IPS-18c (cell line): Measurements from ENCODE around the gene SLC39A3.

ENCODE experiments used
- H3K4me3 ChIP-seq: 2 replicates; pipeline ENCODE4 v1.7.0; 2013; ENCODE audit warnings: low read depth, mild to moderate bottlenecking, low read length, moderate library complexity; ENCODE audit not compliant: insufficient read depth
- H3K9me3 ChIP-seq: one replicate; pipeline ENCODE4 v1.6.1; 2013; ENCODE audit warnings: mild to moderate bottlenecking, low read length, moderate library complexity; ENCODE audit not compliant: control insufficient read depth, insufficient read depth

The SLC39A3 gene

DNA sequence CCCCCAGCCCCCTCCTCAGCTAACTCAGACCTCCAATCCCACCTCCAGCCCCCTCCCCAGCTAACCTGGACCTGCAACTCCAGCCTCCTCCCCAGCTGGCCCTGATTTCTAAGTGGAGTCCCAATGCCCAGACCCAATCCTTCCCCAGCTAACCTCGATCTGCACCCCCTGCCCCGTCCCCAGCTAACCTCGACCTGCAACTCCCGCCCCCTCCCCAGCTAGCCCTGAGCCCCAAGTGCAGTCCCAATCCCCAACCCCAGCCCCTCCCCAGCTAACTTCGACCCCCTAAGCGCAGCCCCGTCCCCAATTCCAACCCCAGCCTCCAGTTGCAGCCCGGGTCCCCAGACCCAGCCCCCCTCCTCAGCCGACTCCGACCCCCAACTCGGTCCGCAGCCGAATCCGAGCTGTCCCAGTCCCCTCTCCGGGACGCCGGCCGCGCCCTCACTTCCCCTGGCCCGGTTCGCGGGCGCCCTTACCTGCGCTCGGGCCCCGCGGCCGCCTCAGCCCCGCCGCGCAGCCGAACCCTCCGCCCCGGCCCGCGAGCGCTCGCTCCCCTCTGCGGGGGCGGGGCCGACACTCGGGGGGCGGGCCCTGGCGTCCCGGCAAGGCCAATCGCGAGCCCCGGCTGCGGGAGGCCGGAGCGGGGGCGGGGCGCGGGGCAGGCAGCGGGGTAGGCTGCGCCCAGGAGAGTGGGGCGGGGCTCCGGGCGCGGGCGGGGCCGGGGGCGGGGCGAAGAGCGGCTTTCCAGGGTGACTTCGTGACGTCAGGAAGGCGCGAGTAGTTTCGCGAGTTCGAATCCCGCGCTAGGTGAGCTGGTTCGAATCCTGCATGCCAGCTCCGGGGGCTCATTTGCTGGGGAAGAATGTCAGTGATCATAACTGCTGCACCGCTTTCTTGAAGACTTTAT is 37.4 kb downstream of the SLC39A3 start, which contains the start of gene GNG7:
Gene GNG7, minus strand, starts transcription at position 525 of the 907 bp plus-strand sequence. CDS start 182,006 bp downstream, outside the sequence.
- H3K9me3 ChIP-seq, result no peaks in the 10 kb centered on the region
- peak within 1 kb of the TSS; percentile 66 for H3K4me3 ChIP-seq

DNA sequence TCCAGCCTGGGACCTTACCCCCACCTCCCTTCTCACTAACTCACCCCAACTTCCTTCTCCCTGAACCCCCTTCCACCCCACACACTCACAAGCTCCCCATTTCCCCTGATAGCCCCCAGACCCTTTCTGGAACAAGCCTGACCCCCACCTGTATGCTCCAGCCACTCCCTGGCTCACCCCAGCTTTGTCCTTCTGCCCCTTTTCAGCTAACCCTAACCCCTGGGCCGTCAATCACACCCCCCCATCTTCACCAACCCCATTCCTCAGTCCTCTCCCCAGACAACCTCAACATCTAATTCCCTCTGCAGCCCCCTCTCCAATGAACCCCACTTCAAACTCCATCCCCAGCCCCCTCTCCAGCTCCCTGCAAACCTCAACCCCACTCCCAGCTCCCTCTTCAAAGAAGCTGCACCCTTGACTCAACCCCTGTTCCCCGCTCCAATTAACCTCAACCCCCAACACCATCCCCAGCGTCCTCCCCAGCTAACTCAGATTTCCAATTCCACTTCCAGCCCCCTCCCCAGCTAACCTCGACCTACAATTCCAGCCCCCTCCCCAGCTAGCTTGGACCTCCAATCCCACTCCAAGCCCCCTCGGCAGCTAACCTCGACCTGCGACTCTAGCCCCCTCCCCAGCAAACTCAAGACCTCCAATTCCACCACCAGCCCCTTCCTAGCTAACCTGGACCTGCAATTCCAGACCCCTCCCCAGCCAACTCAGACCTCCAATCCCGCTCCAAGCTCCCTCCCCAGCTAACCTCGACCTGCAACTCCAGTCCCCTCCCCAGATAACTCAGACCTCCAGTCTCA is 38.3 kb downstream of the SLC39A3 start:
- Histone ChIP-seq H3K4me3 (peak overlapping the region; percentile 66), H3K9me3 (no peaks in the 10 kb centered on the region)

DNA sequence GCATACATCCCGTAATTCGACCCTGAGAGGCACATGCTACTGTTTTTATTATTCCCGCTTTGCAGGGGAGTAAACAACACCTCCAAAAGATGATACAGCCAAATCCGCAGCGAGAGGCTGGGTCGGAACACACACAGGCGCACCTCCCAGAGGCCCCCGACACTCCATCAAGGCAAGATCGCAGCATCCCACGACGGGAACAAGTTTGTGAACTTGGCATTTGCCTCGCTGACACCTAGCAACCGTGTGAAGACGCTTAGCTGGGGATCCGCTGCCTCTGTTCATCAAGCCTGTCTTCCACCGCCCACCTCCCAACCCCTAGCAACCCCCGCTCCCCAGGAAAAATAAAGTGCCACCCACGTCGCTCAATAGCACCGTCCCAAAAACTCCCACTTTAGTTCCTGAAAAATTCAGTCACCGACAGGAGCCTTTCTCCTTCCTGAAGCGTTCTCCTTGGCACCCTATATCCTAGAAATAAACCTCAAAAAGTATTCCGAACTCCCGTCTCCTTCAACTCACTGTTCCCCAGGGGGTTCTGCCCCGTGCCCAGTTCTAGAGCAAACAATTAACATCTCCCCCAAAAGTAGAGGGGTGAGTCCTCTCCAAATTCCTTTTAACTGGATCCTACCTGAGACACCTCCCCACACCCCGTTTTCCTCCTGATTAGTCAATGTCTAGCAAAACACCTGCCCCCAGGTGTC is 39.0 kb downstream of the SLC39A3 start:
- Histone ChIP-seq H3K9me3 (no peaks in the 10 kb centered on the region), H3K4me3 (peak overlapping the region; percentile 66; the same call in 1 of the 2 replicates)

DNA sequence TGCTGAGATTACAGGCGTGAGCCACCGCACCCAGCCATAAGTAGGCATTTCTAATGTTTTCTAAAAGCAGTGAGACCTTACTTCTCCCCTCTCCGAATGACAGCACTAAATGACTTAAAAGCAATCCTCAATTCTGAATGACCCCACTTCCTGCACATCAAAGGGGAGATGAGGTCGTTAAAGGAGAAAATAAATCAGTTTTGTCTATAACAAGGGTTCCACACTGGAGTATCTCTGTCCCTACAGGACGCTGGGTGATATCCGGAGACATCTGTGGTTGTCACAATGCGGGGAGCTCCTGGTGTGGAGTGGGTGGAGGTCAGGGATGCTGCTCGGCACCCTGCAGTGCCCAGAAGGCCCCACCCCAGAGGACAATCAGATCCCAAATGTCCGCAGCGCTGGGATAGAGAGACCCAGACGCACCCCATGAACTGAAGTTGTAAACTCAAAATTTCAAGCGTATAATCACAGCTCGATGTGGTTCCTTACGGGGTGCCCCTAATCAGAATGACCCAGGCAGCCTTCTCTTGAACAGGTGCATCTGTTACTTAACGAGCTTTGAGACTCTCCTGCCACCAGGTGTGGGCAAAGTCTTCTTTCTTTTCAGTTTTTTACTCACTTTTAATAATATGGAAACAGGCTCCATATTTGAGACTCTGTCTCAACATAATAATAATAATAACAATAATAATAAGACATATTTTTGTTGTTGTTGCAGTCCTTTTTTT is 40.2 kb downstream of the SLC39A3 start:
- no peak overlapping the region for H3K4me3 ChIP-seq
- H3K9me3 ChIP-seq, result no peaks in the 10 kb centered on the region

DNA sequence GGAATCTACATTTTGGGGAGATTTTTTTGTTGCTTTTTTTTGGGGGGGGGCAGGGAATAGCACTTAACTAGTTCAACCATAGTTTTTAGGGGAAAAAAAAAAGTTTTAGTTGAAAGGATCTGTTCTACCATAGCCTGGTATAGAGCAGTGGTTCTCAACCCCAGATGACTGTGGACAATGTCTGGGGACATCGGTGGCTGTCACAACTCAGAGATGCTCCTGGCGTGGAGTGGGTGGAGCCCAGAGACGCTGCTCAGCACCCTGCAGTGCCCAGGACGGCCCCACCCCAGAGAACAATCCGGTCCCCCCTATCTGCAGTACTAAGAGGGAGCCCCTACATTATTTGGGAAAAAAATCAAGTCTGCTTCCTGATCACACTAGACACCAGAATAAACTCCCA is 45.6 kb downstream of the SLC39A3 start:
- Histone ChIP-seq H3K4me3 (no peak overlapping the region), H3K9me3 (no peaks in the 10 kb centered on the region)

DNA sequence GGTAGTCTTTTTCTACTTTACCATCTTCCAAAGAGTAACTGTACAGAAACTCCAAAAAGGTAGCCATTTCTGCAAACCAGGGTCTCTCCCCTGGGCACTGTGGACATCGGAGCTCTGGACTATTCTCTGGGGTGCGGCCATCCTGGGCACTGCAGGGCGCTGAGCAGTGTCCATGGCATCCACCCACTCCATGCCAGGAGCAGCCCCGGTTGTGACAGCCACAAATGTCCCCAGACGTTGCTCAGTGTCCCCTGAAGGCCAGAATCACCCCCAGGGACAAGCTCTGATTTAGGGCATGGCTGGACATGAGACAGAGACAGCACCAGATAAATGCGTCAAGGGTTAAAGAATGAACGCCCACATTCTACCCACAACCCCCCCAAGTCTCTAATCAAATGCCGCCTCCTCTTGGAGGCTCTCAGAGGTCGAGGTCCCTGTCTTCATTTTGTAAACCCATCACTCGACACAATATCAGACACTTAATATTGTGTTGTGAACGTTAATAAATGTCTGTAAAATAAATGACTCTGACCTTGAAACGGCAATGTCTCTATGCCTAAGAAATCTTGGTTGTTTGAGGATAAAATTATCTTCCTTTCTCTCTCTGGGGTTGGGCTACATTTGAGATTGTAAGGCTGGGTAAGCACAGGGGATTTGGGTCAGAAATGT is 46.2 kb downstream of the SLC39A3 start:
- no peaks in the 10 kb centered on the region for H3K9me3 ChIP-seq
- H3K4me3 ChIP-seq, result no peak overlapping the region

DNA sequence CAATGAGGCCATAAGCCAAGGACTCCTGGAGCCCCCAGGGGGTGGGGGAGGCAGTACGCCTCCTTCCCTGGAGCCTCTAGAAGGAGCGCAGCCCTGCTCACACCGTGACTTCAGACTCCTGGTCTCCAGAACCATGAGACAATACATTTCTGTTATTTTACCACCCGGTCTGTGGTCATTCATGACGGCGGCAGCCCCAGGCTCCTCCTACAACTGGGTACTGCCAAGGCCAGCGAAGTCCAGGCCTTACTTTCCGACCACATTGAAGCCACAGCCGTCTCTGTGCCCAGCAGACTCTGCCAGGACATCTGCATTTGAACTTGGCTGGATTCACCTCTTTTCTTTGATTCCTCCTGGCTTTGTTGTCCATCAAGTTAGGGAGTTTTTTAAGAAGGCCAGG is 47.9 kb downstream of the SLC39A3 start:
- H3K9me3 ChIP-seq, result no peaks in the 10 kb centered on the region
- H3K4me3 ChIP-seq, result no peak overlapping the region

DNA sequence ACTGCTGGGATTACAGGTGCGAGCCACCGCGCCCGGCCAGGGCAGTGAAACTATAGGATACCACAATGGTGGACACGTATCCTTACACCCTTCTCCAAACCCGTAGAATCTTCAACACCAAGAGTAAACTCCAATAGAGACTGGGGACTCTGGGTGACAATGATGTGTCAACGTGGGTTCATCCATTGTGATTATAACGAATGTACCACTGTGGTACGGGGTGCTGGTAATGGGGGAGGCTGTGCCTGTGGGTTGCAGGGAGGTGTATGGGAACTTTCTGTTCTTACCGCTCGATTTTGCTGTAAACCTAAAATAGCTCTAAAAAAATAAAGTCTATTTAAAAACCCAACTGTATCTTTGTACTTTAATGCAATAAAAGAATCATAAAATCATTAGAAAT is 49.0 kb downstream of the SLC39A3 start:
- Histone ChIP-seq H3K9me3 (no peaks in the 10 kb centered on the region), H3K4me3 (no peak overlapping the region)

DNA sequence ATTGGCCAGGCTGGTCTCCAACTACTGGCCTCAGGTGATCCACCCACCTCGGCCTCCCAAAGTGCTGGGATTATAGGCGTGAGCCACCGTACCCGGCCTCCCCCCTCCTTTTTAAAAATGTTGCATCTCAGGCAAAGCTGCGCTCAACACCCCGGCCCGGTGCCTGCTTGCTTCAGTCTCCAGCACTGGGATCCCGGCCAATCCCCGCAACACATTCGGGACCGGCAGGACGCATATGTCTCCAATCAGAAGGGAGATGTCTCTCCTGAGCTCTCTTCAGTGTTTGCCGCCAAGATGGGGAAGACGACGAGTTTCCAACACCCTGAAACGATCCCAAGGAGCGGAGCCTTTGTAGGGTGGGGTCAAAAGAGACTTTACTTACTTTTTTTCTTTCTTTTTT is 53.5 kb downstream of the SLC39A3 start:
- H3K4me3 ChIP-seq, result no peak overlapping the region

DNA sequence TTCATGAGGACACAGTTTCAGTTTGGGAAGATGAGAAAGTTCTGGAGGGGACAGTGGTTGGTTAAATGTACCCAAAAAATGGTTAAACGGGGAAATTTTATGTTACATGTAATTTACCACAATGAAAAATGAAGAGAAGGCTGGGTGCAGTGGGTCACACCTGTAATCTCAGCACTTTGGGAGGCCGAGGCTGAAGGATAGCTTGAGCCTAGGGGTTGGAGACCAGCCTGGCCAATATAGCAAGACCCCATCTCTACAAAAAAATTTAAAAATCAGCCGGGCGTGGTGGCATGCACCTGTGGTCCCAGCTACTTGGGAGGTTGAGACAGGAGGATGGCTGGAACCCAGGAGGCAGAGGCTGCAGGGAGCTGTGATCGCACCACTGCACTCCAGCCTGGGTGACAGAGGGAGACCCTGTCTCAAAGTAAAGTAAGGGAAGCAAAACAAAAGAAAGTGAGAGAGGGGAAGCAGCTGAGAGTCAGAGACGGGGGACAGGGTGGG is 54.6 kb downstream of the SLC39A3 start:
- no peak overlapping the region for H3K4me3 ChIP-seq
- peaks cover 2% of the 10 kb centered on the region for H3K9me3 ChIP-seq

More for the DNA sequence above, 53.5 kb downstream of the SLC39A3 start:
- peaks cover 2% of the 10 kb centered on the region for H3K9me3 ChIP-seq

DNA sequence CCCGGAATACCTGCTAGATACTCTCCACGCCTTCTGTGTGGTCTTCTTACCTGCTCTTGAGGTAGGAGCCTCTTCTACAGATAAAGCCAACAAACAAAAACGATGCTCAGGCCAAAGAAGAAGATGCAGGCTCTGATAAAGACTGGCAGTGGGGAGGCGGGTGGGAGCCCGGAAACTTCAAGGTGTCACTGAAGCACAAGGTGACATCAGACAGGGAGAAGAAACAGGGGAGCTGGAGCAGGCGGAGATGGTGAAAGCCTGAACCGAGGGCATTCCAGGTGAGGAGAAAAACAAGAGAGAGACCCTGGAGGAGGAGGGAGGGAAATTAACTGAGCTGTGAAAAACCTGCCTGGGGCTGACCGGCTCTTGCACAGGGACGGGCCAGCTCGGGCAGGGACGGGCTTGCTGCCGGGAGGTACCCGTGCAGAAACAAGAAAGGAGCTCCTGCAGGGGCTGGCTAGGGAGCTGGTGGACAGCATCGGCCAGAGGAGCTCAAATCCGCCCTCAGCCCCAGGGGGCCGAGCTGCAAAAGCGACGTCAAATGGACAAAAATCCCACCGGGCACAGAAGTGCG is 56.3 kb downstream of the SLC39A3 start:
- H3K9me3 ChIP-seq, result peaks cover 2% of the 10 kb centered on the region
- H3K4me3 ChIP-seq, result no peak overlapping the region
